Large intestine (tissue), 3 donors: ENCODE results near the gene PHC1. TPM values are rescaled to one million over a fixed set of nuclear protein-coding genes. Genes with fewer than 3 reads are reported as not detected.

Experiments
- DNase-seq, 2 donors: peaks; one replicate each; pipeline versions ENCODE4 v3.0.0 to v3.0.0-alpha.2; 2013
- H3K27ac ChIP-seq: one replicate; pipeline ENCODE4 v1.5.1; 2013; ENCODE audit warnings: low read length
- H3K27me3 ChIP-seq: 2 replicates; pipeline ENCODE4 v1.6.1; 2013; ENCODE audit warnings: low read length; ENCODE audit not compliant: control insufficient read depth, insufficient read depth
- H3K36me3 ChIP-seq: 2 replicates; pipeline ENCODE4 v1.6.1; 2013; ENCODE audit warnings: low read length; ENCODE audit not compliant: control insufficient read depth, insufficient read depth
- H3K4me1 ChIP-seq: one replicate; pipeline ENCODE4 v1.6.1; 2013; ENCODE audit warnings: low read length; ENCODE audit not compliant: control insufficient read depth, insufficient read depth
- H3K4me3 ChIP-seq: one replicate; pipeline ENCODE4 v1.5.1; 2013; ENCODE audit warnings: low read length
- H3K9me3 ChIP-seq: one replicate; pipeline ENCODE4 v1.6.1; 2013; ENCODE audit warnings: mild to moderate bottlenecking, low read depth, low read length, moderate library complexity; ENCODE audit not compliant: control insufficient read depth
- WGBS: methylation state at CpG from one replicate; pipeline ENCODE4 v1.1.5; 2013; ENCODE audit warnings: low lambda C conversion rate; ENCODE audit not compliant: insufficient coverage; 5-methylcytosine and 5-hydroxymethylcytosine counted together
- polyA plus RNA-seq: library from polyadenylated mRNA; unstranded; fragments of 120-200 nt; gene quantifications from one replicate; pipeline ENCODE4 v1.2.1, GENCODE V29; 2013

PHC1 gene
- polyA plus RNA-seq, 1 donor = 34.2 TPM

DNA sequence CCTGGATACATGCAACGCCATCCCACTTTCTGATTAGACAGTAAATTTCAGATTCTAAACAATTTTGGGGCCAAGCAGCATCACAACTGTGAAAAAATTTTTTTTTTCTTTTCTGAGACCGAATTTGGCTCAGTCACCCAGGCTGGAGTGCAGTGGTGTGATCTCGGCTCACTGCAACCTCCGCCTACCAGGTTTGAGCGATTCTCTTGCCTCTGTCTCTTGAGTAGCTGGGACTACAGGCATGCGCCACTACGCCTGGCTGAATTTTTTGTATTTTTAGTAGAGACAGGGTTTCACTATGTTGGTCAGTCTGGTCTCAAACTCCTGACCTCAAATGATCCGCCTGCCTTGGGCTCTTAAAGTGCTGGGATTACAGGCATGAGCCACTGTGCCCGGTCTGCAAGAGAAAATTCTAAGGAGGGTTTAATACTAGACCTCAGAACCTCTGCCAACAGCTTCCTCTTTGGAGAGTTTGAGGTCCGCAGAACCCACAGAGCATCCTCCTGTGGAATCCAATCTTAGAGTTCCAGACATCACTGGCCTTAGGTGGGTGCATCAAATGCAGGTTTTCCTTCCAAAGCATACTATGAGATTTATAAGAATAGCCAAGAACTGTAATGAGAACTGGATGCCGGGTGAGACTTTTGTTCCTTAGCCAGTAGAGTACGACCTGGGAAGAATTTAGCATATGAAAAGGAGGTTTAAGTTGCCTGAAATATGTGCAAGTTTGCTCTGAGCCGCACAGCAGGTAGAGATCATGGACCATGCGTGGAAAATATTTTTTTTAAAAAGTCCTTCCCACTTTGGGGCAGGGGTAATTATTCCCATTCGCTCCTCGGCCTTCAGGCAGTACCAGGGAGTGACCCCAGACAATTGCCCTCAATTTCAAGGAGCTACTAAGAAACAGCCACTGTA is 7.8 kb upstream of the PHC1 start:
- WGBS = 90% methylated on average over 2 of the region's 16 CpGs
- no peak overlapping the region for H3K27ac ChIP-seq
- DNase-seq = no peak

DNA sequence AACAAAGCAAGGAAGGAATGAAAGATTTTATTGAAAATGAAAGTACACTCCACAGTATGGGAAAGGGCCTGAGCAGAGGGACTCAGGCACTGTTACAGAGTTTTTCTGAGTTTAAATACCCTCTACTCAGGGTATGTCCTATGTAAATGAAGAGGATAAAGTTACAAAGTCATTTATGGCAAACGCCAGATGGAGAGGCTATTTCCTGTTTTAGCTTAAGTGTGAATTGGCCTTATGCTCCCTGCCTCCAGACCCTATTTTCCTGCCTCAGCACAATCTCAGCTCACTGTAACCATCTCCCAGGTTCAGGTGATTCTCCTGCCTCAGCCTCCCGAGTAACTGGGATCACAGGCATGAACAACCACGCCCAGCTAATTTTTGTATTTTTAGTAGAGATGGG is 6.8 kb upstream of the PHC1 start:
- no CpG with 5 or more reads among the region's 3 CpGs for WGBS
- no peaks in the 10 kb centered on the region for H3K27me3 ChIP-seq
- H3K9me3 ChIP-seq = no peaks in the 10 kb centered on the region
- DNase-seq = no peak
- no peaks in the 10 kb centered on the region for H3K36me3 ChIP-seq
- H3K27ac ChIP-seq = no peak overlapping the region
- no peaks in the 10 kb centered on the region for H3K4me1 ChIP-seq
- H3K4me3 ChIP-seq = no peak overlapping the region

More for the DNA sequence above, 7.8 kb upstream of the PHC1 start:
- H3K36me3 ChIP-seq = no peaks in the 10 kb centered on the region
- no peaks in the 10 kb centered on the region for H3K4me1 ChIP-seq
- H3K9me3 ChIP-seq = no peaks in the 10 kb centered on the region
- no peak overlapping the region for H3K4me3 ChIP-seq
- no peaks in the 10 kb centered on the region for H3K27me3 ChIP-seq

DNA sequence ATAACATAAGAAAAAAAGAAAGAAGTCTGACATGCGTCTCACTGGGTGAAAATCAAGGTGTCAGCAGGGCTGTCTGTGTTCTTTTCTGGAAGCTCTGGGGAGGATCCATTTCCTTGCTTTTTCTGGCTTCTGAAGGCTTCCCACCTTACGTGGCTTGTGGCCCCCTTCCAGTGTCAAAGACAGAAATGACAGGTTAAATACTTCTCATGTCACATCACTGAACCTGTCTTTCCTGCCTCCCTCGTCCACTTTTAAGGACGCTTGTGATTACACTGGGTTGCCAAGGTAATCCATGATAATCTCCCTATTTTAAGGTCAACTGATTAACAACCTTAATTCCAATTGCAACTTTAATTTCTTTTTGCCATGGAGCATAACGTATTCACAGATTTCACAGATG is 4.6 kb upstream of the PHC1 start:
- H3K27ac ChIP-seq = no peak overlapping the region
- H3K9me3 ChIP-seq = no peaks in the 10 kb centered on the region
- WGBS = 100% methylated on average over 2 of the region's 5 CpGs
- no peaks in the 10 kb centered on the region for H3K27me3 ChIP-seq
- H3K4me1 ChIP-seq = peaks cover 5% of the 10 kb centered on the region
- H3K4me3 ChIP-seq = no peak overlapping the region
- no peak for DNase-seq
- H3K36me3 ChIP-seq = no peaks in the 10 kb centered on the region

DNA sequence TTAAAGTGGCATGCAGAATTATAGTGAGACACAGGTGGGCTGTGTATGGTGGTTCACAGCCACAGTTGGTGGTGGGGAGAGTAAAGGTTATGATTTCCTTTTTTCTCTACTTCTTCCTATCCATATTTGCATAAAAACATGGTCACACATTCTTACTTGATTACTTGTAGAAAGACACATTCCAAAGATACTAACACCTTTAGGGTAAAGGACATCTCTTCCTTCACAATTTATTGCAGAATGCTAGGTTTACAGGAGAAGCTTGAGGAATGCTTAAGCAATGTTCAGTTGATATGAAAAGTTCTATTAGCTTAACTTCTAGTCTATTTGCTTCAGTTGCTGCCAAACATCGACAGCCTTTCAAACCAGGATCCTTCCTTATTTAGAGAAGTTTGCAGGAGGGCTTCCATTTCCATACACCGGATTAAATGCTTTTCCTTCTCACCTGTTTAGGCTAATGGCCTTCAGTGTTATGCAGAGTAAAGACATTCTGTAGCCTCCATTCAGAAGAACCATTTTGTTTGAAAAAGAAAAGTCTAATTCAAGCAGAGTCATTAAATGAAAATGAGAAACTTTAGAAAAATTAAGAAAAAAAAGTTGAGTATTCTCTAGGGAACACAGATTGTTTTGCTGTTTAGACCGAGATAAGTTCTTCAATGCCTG is 2.6 kb upstream of the PHC1 start:
- WGBS = 64% methylated on average over 2 of the region's 3 CpGs
- DNase-seq = no peak
- no peaks in the 10 kb centered on the region for H3K9me3 ChIP-seq
- H3K4me3 ChIP-seq = no peak overlapping the region
- no peaks in the 10 kb centered on the region for H3K36me3 ChIP-seq
- H3K27me3 ChIP-seq = no peaks in the 10 kb centered on the region
- no peak overlapping the region for H3K27ac ChIP-seq
- peaks cover 9% of the 10 kb centered on the region for H3K4me1 ChIP-seq

DNA sequence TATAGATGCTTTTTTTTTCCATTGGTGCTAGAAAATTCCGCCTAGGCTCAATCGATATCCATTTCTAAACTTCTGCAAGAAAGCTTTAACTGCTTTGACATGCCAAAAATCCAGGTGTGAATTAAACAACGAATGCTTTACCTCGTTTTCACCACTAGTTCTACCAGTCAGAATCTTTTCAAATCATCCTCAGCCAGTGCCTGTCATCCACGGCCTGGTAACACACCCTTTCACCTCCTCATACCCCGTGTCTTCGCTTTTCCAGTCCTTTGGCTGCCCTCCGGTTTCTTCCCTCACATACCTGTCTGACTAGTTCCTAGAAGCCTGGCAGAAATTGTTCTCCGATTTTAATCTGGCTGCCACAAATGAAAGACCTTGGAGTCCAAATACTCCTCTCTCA is 1.4 kb upstream of the PHC1 start:
- Histone ChIP-seq H3K4me1 (peaks cover 9% of the 10 kb centered on the region), H3K27ac (peak overlapping the region; percentile 20), H3K27me3 (no peaks in the 10 kb centered on the region), H3K9me3 (no peaks in the 10 kb centered on the region), H3K4me3 (no peak overlapping the region), H3K36me3 (no peaks in the 10 kb centered on the region)
- DNase-seq = peak; percentile 10 to 16
- 22% methylated on average over 7 of the region's 9 CpGs for WGBS

DNA sequence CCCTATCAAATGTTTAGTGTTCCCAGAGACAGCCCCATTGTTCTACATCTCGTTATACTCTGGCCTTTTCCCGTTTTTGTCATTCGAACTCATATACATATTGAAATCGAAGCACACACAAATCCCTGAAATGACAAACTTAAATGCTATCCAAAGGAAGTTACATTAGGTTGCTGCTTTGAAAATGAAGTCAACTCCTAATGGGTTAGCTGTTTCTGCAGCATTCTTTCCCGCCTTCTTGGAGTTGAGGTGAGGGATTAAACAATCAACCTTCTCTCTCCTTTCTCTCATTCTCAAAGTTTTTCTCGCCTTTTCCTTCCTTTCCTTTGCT is 642 bp upstream of the PHC1 start:
- WGBS = 23% methylated on average over 2 of the region's 6 CpGs

DNA sequence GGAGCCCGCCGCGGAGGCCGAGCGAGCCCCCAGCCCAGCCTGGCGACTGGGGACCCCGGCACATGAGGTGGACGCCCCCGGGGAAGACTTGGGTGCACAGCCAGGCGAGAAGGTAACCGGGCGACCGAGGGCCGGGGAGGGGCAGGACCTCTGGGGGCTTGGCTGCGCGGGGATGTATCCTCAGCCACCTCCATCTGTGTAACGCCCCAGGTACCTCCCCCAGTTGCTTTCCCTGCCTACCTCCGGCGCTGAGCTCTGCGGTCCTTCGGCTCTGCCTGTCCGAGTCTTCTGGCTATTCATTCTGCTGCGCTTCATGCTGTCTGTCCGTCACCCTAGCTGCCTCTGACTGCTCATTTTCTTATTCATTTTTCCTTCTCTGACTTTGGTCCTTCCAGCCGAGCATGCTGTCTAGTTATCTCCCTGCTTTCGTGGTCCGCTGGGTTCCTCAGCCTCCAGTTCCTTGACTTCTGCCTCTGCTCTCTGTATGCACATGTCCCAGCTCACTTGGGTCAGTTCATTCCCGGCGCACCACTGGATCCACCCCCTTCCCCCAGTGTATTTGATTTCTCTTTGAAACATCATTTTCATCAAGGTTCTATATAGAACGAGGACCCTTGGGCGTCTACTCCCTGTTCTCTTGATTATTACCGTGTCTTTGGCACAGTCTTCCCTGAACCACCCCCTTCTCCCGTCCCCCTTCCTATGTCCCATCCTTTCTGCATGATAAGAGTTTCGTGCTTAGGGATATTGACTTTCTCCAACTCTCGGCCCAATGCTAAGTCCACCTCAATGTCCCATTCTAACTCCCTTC is 612 bp downstream of the PHC1 start:
- Histone ChIP-seq H3K9me3 (no peaks in the 10 kb centered on the region), H3K4me3 (peak overlapping the region; percentile 72), H3K36me3 (peaks cover 9% of the 10 kb centered on the region), H3K27me3 (no peaks in the 10 kb centered on the region), H3K4me1 (peaks cover 9% of the 10 kb centered on the region), H3K27ac (peak overlapping the region; percentile 35)
- WGBS = 4% methylated on average over 5 of the region's 35 CpGs
- peak; percentile 26 to 71 for DNase-seq

More for the DNA sequence above, 642 bp upstream of the PHC1 start:
- Histone ChIP-seq H3K27ac (peak overlapping the region; percentile 84), H3K4me1 (peaks cover 9% of the 10 kb centered on the region), H3K4me3 (peak overlapping the region; percentile 67), H3K36me3 (peaks cover 4% of the 10 kb centered on the region), H3K27me3 (no peaks in the 10 kb centered on the region), H3K9me3 (no peaks in the 10 kb centered on the region)
- DNase-seq = peak in 1 of 2 donors; percentile 30

DNA sequence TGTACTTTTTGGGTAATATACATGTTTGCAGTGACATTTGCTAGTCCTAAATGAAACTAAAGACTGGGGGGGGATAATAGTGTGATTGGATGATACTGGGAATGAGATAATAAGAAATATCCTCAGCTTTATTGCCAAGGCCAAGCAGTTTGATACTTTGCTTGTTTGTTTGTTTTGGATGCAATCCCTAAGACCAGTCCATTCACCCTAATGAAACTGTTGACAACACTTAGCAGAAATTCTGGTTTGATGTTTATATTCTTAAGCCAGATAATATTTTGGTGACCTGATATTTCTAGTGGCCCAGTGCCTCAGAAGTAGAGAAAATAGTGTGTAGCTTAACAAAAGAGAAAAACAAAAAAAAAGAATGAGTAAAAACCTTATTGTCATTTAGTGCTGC is 1.8 kb downstream of the PHC1 start:
- no peaks in the 10 kb centered on the region for H3K9me3 ChIP-seq
- no peaks in the 10 kb centered on the region for H3K27me3 ChIP-seq
- no peak for DNase-seq
- peaks cover 9% of the 10 kb centered on the region for H3K4me1 ChIP-seq
- no peak overlapping the region for H3K4me3 ChIP-seq
- peaks cover 17% of the 10 kb centered on the region for H3K36me3 ChIP-seq
- no peak overlapping the region for H3K27ac ChIP-seq

DNA sequence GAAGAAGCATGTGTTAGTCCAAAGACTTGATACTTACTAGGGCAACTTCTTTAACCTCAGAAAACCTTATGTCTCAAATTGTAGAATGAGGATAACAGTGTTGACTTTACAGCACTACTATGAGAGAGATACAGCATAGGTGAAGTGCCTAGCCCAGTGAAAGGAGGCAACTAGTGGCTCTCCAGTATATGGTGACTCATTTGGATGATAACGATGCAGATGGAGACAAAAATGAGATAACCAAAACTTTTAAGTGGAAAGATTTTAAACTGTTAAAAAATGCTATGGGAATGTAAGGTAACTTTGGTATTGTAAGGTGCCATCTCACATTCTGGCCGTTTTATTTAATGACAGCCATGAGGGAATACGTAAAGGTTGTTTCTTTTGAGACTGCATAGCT is 2.7 kb downstream of the PHC1 start:
- Histone ChIP-seq H3K27ac (no peak overlapping the region), H3K27me3 (no peaks in the 10 kb centered on the region), H3K4me3 (no peak overlapping the region), H3K36me3 (peaks cover 22% of the 10 kb centered on the region), H3K9me3 (no peaks in the 10 kb centered on the region), H3K4me1 (peaks cover 9% of the 10 kb centered on the region)
- 83% methylated on average over 2 of the region's 3 CpGs for WGBS
- no peak for DNase-seq

DNA sequence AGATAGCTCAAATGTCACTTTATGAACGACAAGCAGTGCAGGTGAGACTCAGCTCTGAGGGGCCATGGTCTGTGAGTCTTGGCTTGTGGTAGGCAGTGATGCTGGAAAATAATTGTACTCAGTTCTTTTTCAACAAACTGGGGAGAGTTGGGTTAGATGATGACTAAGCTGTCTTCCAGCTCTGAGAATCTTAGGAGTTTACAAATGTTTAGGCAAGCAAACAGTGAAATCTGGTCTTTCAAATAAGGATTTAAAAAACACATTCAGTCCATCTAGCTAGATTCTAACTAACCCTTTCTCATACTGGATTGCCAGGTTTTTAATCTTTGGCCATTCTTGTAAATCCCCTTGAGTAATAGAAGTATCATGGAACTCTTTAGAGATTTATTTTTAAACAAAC is 3.4 kb downstream of the PHC1 start:
- H3K36me3 ChIP-seq = peaks cover 27% of the 10 kb centered on the region
- no peak for DNase-seq
- WGBS = no CpG with 5 or more reads among the region's 1 CpG
- peaks cover 7% of the 10 kb centered on the region for H3K4me1 ChIP-seq
- H3K4me3 ChIP-seq = no peak overlapping the region
- no peak overlapping the region for H3K27ac ChIP-seq
- H3K27me3 ChIP-seq = no peaks in the 10 kb centered on the region
- no peaks in the 10 kb centered on the region for H3K9me3 ChIP-seq
